GM12878 (cell line): ENCODE results near the gene RAP1B. TPM values are rescaled to one million over a fixed set of nuclear protein-coding genes. Genes with fewer than 3 reads are reported as not detected.

Source experiments
- ATAC-seq: fragments of 200-7000 bp; cut with Tn5 transposase; 3 replicates; pipeline ENCODE4 v1.9.1; 2020; ENCODE audit warnings: mild to moderate bottlenecking, moderate library complexity
- BruUV-seq: library from RNA; stranded (reverse); fragments of 400-500 nt; replicated peaks from 2 replicates; lab custom pipeline; 2021; lab: Mats Ljungman, UMichigan
- CTCF ChIA-PET: fragments of 300-600 bp; sonication (Branson Sonifier 250); formaldehyde crosslinking; extraction: SDS; loops from one replicate; lab custom pipeline; 2021; ENCODE audit warnings: inconsistent platforms; lab: Yijun Ruan, JAX
- POLR2A ChIA-PET: fragments of 350-600 bp; formaldehyde crosslinking; extraction: SDS; loops from one replicate; lab custom pipeline; 2021; ENCODE audit warnings: inconsistent platforms; lab: Charles Lee
- RAD21 ChIA-PET: fragments of 300-600 bp; sonication (Branson Sonifier 250); formaldehyde crosslinking; loops from one replicate; lab custom pipeline; 2023; ENCODE audit warnings: antibody characterized with exemption; ENCODE audit not compliant: unreplicated experiment; lab: Charles Lee
- SMC1A ChIA-PET: fragments of 300-600 bp; sonication (Branson Sonifier 250); formaldehyde crosslinking; loops from one replicate; lab custom pipeline; 2023; ENCODE audit not compliant: unreplicated experiment, uncharacterized antibody; lab: Charles Lee
- DNase-seq: peaks from one replicate; pipeline ENCODE4 v3.0.0-alpha.2; 2011; ENCODE audit warnings: low read depth, low spot score
- FAIRE-seq: peaks from 3 replicates; lab custom pipeline; 2011; peaks lifted over from hg19 to GRCh38; lab: Jason Lieb, UNC
- H2AFZ ChIP-seq: 2 replicates; pipeline ENCODE4 v1.6.0; 2011; ENCODE audit warnings: low read depth, low read length, control low read depth; ENCODE audit not compliant: control insufficient read depth
- H3K27ac ChIP-seq: 2 replicates; pipeline ENCODE4 v1.5.1; 2011; ENCODE audit warnings: control low read depth; ENCODE audit not compliant: control insufficient read depth, insufficient read depth
- H3K27me3 ChIP-seq, 2 experiments: replicated peaks in 1 of 2; 2 replicates each; pipeline versions ENCODE4 v1.6.0 to v1.6.1; 2011; ENCODE audit warnings: low read length in 1 of 2; ENCODE audit not compliant: control insufficient read depth in 2 of 2, insufficient read depth in 2 of 2
- H3K36me3 ChIP-seq, 2 experiments: 2 replicates each; pipeline ENCODE4 v1.5.1; 2011; ENCODE audit warnings: low read length in 1 of 2; ENCODE audit not compliant: control insufficient read depth in 2 of 2, insufficient read depth in 2 of 2
- H3K4me1 ChIP-seq: 2 replicates; pipeline ENCODE4 v1.6.1; 2011; ENCODE audit warnings: mild to moderate bottlenecking, low read length, moderate library complexity, mixed read lengths; ENCODE audit not compliant: control insufficient read depth, insufficient read depth
- H3K4me2 ChIP-seq: 2 replicates; pipeline ENCODE4 v1.6.0; 2011; ENCODE audit warnings: control low read depth; ENCODE audit not compliant: control insufficient read depth, insufficient read depth
- H3K4me3 ChIP-seq: fragments of 200-600 bp; sonication (generic); 2 replicates; pipeline ENCODE4 v1.5.1; 2016
- H3K79me2 ChIP-seq: 2 replicates; pipeline ENCODE4 v1.6.0; 2011; ENCODE audit warnings: low read length; ENCODE audit not compliant: control insufficient read depth, insufficient read depth
- H3K9ac ChIP-seq: 2 replicates; pipeline ENCODE4 v1.8.0; 2011; ENCODE audit warnings: low read length, control low read depth, mixed read lengths; ENCODE audit not compliant: control insufficient read depth, insufficient read depth
- H3K9me3 ChIP-seq: replicated peaks from 3 replicates; pipeline ENCODE4 v1.5.1; 2011; ENCODE audit warnings: mild to moderate bottlenecking, low read length; ENCODE audit not compliant: control insufficient read depth, insufficient read depth
- H4K20me1 ChIP-seq: 2 replicates; pipeline ENCODE4 v1.6.0; 2011; ENCODE audit not compliant: control insufficient read depth, insufficient read depth
- CBFB ChIP-seq: IDR thresholded peaks from 2 replicates; pipeline ENCODE4 v1.6.1; 2016; ENCODE audit warnings: antibody characterized with exemption, low read depth
- CHD1 ChIP-seq: IDR thresholded peaks from 2 replicates; pipeline ENCODE4 v1.6.1; 2012; ENCODE audit warnings: low read depth, low read length, improper control_type of control experiment
- ETV6 ChIP-seq, 2 experiments: fragments of 450-650 bp in 1 of 2; IDR thresholded peaks in 1 of 2; conservative IDR thresholded peaks in 1 of 2; 2 replicates each; pipeline ENCODE4 v1.6.1; 2014; ENCODE audit warnings: antibody characterized with exemption in 1 of 2, borderline replicate concordance in 1 of 2, low read depth in 1 of 2, mild to moderate bottlenecking in 1 of 2, moderate library complexity in 1 of 2
- GATAD2B ChIP-seq: fragments of 450-650 bp; conservative IDR thresholded peaks from 2 replicates; pipeline ENCODE4 v1.6.1; 2017; ENCODE audit warnings: low read depth, mild to moderate bottlenecking, moderate library complexity
- HDGF ChIP-seq: fragments of 450-650 bp; IDR thresholded peaks from 2 replicates; pipeline ENCODE4 v1.6.1; 2016; ENCODE audit warnings: antibody characterized with exemption
- MTA2 ChIP-seq: fragments of 450-650 bp; IDR thresholded peaks from 2 replicates; pipeline ENCODE4 v1.6.1; 2016; ENCODE audit warnings: low read depth, mild to moderate bottlenecking, moderate library complexity
- MYB ChIP-seq: fragments of 150-350 bp; IDR thresholded peaks from 2 replicates; pipeline ENCODE4 v1.6.1; 2014; ENCODE audit warnings: mild to moderate bottlenecking, low read depth, low read length, borderline replicate concordance
- MYC ChIP-seq: IDR thresholded peaks from 2 replicates; pipeline ENCODE4 v1.6.1; 2011; ENCODE audit warnings: mild to moderate bottlenecking, low read length, moderate library complexity, inconsistent platforms; ENCODE audit not compliant: insufficient read depth, insufficient replicate concordance, insufficient read length, severe bottlenecking
- POLR2AphosphoS5 ChIP-seq: IDR thresholded peaks from 2 replicates; pipeline ENCODE4 v1.6.1; 2011; ENCODE audit warnings: mild to moderate bottlenecking, low read length, inconsistent platforms
- RCOR1 ChIP-seq: conservative IDR thresholded peaks from 2 replicates; pipeline ENCODE4 v1.6.1; 2012; ENCODE audit warnings: low read depth, low read length, improper control_type of control experiment
- RFX5 ChIP-seq: IDR thresholded peaks from 2 replicates; pipeline ENCODE4 v1.6.1; 2011; ENCODE audit warnings: low read depth, low read length, improper control_type of control experiment
- SREBF1 ChIP-seq: IDR thresholded peaks from 2 replicates; pipeline ENCODE4 v1.6.1; 2012; ENCODE audit warnings: mild to moderate bottlenecking, low read length
- TARDBP ChIP-seq: IDR thresholded peaks from 2 replicates; pipeline ENCODE4 v1.6.1; 2016; ENCODE audit warnings: borderline replicate concordance
- ZNF384 ChIP-seq: IDR thresholded peaks from 2 replicates; pipeline ENCODE4 v1.6.1; 2012; ENCODE audit warnings: low read depth, mild to moderate bottlenecking, low read length, improper control_type of control experiment, borderline replicate concordance
- in situ Hi-C: fragments of 300-500 bp; cut with MboI; formaldehyde crosslinking; loops from 9 replicates; pipeline ENCODE4 v1.14.3; 2018; ENCODE audit warnings: mixed read lengths
- intact Hi-C: fragments of 100-400 bp; cut with micrococcal nuclease; formaldehyde crosslinking; loops from one replicate; pipeline ENCODE4 v1.14.2; 2022; ENCODE audit not compliant: unreplicated experiment
- polyA plus RNA-seq, 11 experiments: library from polyadenylated mRNA; depleted of rRNA in 4 of 11; unstranded in 6 of 11; stranded (reverse) in 5 of 11; fragments of >200 nt; fragmentation: Nextera tagmentation in 4 of 11; fragmentation: Illumina TruSeq in 1 of 11; extraction: Ambion mirVana in 4 of 11; extraction: Trizol in 1 of 11; gene quantifications; 1 replicate in 1 of 11; 2 replicates in 10 of 11; pipeline versions ENCODE4 v1.2.1 to v1.2.3, GENCODE V29; 2011 to 2016; ENCODE audit warnings: inconsistent platforms in 2 of 11, missing spikeins in 2 of 11, low read depth in 1 of 11
- total RNA-seq, 4 experiments: library from RNA; depleted of rRNA in 3 of 4; stranded (reverse); fragments of >200 nt in 3 of 4; fragmentation: Illumina TruSeq in 1 of 4; extraction: Trizol in 1 of 4; gene quantifications; 2 replicates each; pipeline versions ENCODE4 v1.2.1 to v1.2.3, GENCODE V29; 2013 to 2021
- TF ChIP-seq, protein P1 (sequence below): fragments of 450-650 bp; IDR thresholded peaks from 2 replicates; pipeline ENCODE4 v1.6.1; 2017; ENCODE audit warnings: antibody characterized with exemption, mild to moderate bottlenecking, moderate library complexity

Gene RAP1B
- total and polyA plus RNA-seq, 10 of the 15 experiments (the other 5 are each of a cell fraction or from before 2014, with no cell fraction given), result 88.9 to 219 (median 127) TPM

DNA sequence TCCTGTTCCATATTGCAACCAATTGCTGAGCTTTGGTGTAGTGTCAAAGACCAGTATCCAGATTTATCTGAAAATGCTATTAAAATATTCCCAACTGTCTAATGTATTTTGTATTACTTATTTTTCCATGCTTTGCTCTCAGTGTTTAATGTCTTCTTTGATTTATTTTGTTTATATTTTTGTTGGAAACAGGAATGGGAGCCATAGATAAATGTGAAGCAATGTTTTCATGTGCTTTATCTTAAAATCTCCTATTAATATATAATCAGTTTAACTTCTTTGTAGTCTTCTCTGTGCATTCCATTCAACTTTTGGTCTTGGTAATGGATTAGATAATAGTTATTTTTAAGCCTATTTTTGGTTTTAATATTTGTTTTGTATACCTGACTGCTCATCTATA, 8.8 kb downstream of the RAP1B start:
- Histone ChIP-seq H3K9me3 (peaks cover 2% of the 10 kb centered on the region; the same call in 2 of the 3 replicates), H3K36me3 (peaks cover 0 to 5% of the 10 kb centered on the region in 2 experiments; a peak in 3 of 4 replicates), H3K79me2 (peaks cover 100% of the 10 kb centered on the region), H3K27me3 (no peaks in the 10 kb centered on the region), H3K9ac (no peak overlapping the region), H2AFZ (no peak overlapping the region), H3K27ac (no peak overlapping the region), H4K20me1 (peaks cover 2% of the 10 kb centered on the region), H3K4me1 (peaks cover 26% of the 10 kb centered on the region), H3K4me2 (no peak overlapping the region), H3K4me3 (no peak overlapping the region)
- SMC1A ChIA-PET, result interaction anchor here (0.6 to 4.0 kb wide), 7 partner anchors 10 to 261 kb away, joined by 3 to 23 read pairs (median 4); no protein-coding TSS in a partner anchor
- TF ChIP-seq MYB (no peak), ETV6 (conservative IDR thresholded peaks at IDR 0.05 in 1 of 2, IDR thresholded peaks at IDR 0.05 in 1 of 2; ENCODE audit: borderline replicate concordance in 1 of 2, low read depth in 1 of 2) (no peak), CHD1 (no peak), SREBF1 (no peak), HDGF (no peak), MTA2 (no peak), RFX5 (no peak), MYC (no peak), TARDBP (no peak), GATAD2B (no peak), RCOR1 (no peak), ZNF384 (no peak), CBFB (no peak), POLR2AphosphoS5 (no peak)
- TF ChIP-seq, protein P1, sequence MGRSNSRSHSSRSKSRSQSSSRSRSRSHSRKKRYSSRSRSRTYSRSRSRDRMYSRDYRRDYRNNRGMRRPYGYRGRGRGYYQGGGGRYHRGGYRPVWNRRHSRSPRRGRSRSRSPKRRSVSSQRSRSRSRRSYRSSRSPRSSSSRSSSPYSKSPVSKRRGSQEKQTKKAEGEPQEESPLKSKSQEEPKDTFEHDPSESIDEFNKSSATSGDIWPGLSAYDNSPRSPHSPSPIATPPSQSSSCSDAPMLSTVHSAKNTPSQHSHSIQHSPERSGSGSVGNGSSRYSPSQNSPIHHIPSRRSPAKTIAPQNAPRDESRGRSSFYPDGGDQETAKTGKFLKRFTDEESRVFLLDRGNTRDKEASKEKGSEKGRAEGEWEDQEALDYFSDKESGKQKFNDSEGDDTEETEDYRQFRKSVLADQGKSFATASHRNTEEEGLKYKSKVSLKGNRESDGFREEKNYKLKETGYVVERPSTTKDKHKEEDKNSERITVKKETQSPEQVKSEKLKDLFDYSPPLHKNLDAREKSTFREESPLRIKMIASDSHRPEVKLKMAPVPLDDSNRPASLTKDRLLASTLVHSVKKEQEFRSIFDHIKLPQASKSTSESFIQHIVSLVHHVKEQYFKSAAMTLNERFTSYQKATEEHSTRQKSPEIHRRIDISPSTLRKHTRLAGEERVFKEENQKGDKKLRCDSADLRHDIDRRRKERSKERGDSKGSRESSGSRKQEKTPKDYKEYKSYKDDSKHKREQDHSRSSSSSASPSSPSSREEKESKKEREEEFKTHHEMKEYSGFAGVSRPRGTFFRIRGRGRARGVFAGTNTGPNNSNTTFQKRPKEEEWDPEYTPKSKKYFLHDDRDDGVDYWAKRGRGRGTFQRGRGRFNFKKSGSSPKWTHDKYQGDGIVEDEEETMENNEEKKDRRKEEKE, result no peak
- FAIRE-seq, result no peak
- DNase-seq, result no peak
- BruUV-seq, result no TSS peak
- POLR2A ChIA-PET, result interaction anchor here (1.0 to 1.5 kb wide), 3 partner anchors 9 to 127 kb away, joined by 3 to 12 read pairs (median 4); partner anchors contain the start of gene RAP1B
- intact Hi-C loops (no loop called here), in situ Hi-C loops (loop anchor here (25.0 kb wide), 1 partner anchor 257 kb away; no protein-coding TSS in a partner anchor)
- RAD21 ChIA-PET, result interaction anchor here (1.0 kb wide), 3 partner anchors 68 to 262 kb away, joined by 3 to 4 read pairs (median 3); partner anchors contain the start of gene NUP107
- CTCF ChIA-PET, result no interaction called here
- ATAC-seq, result no peak
